ENCODE measurements around the gene MBD3. TPM values are rescaled to one million over a fixed set of nuclear protein-coding genes. Genes with fewer than 3 reads are reported as not detected.

Gene MBD3
- total RNA-seq, 6 experiments from 2014 or later, result 75.6 to 104 (median 85.7) TPM

- Mint-ChIP-seq H3K4me3 (no peak overlapping the region), H3K27me3 (ENCODE audit: insufficient read depth) (peaks cover 3% of the 10 kb centered on the region), H3K4me1 (ENCODE audit: low read depth) (peaks cover 7% of the 10 kb centered on the region), H3K27ac (no peak overlapping the region), H3K9me3 (no peaks in the 10 kb centered on the region), H3K36me3 (ENCODE audit: low read depth) (0 out of 2 replicates have a peak, but pooled peaks cover 5% of the 10 kb centered on the region)
- TF ChIP-seq CTCF (IDR thresholded peaks at IDR 0.05), result no peak
- no peak for DNase-seq
Observed at GRCh38 chr19:1577090-1577928, 15.4 kb downstream of the MBD3 start.

- Mint-ChIP-seq H3K4me1 (ENCODE audit: low read depth) (peaks cover 7% of the 10 kb centered on the region), H3K27me3 (ENCODE audit: insufficient read depth) (peaks cover 3% of the 10 kb centered on the region), H3K4me3 (no peak overlapping the region), H3K36me3 (ENCODE audit: low read depth) (0 out of 2 replicates have a peak, but pooled peaks cover 5% of the 10 kb centered on the region), H3K27ac (no peak overlapping the region), H3K9me3 (no peaks in the 10 kb centered on the region)
- no peak for DNase-seq
- TF ChIP-seq CTCF (IDR thresholded peaks at IDR 0.05), result no peak
Observed at GRCh38 chr19:1576242-1577089, 16.2 kb downstream of the MBD3 start.

GRCh38 chr19:1575323-1576241 lies 17.1 kb downstream of the MBD3 start:
- H3K4me3 Mint-ChIP-seq, result no peak overlapping the region
- peaks cover 3% of the 10 kb centered on the region for H3K27me3 Mint-ChIP-seq (ENCODE audit: insufficient read depth)
- DNase-seq, result no peak
- H3K27ac Mint-ChIP-seq, result no peak overlapping the region; the same call in 1 of the 2 replicates
- H3K9me3 Mint-ChIP-seq, result no peaks in the 10 kb centered on the region
- H3K36me3 Mint-ChIP-seq (ENCODE audit: low read depth), result 0 out of 2 replicates have a peak, but pooled peaks cover 5% of the 10 kb centered on the region
- peaks cover 7% of the 10 kb centered on the region for H3K4me1 Mint-ChIP-seq (ENCODE audit: low read depth)
- no peak for TF ChIP-seq CTCF (IDR thresholded peaks at IDR 0.05)

- Mint-ChIP-seq H3K4me3 (no peak overlapping the region), H3K9me3 (no peaks in the 10 kb centered on the region), H3K27me3 (ENCODE audit: insufficient read depth) (peaks cover 3% of the 10 kb centered on the region), H3K4me1 (ENCODE audit: low read depth) (peaks cover 7% of the 10 kb centered on the region), H3K36me3 (ENCODE audit: low read depth) (0 out of 2 replicates have a peak, but pooled peaks cover 2% of the 10 kb centered on the region), H3K27ac (no peak overlapping the region)
- no peak for TF ChIP-seq CTCF (IDR thresholded peaks at IDR 0.05)
- no peak for DNase-seq
Observed at GRCh38 chr19:1574354-1575136, 18.1 kb downstream of the MBD3 start.
